HG03520 (cell line): ENCODE results near the gene ATP4A.

Experiments
- ATAC-seq: cut with Tn5 transposase; IDR thresholded peaks from one replicate; pipeline ENCODE4 v1.9.1; 2021; ENCODE audit warnings: mild to moderate bottlenecking, moderate library complexity; ENCODE audit not compliant: unreplicated experiment

The ATP4A gene

DNA sequence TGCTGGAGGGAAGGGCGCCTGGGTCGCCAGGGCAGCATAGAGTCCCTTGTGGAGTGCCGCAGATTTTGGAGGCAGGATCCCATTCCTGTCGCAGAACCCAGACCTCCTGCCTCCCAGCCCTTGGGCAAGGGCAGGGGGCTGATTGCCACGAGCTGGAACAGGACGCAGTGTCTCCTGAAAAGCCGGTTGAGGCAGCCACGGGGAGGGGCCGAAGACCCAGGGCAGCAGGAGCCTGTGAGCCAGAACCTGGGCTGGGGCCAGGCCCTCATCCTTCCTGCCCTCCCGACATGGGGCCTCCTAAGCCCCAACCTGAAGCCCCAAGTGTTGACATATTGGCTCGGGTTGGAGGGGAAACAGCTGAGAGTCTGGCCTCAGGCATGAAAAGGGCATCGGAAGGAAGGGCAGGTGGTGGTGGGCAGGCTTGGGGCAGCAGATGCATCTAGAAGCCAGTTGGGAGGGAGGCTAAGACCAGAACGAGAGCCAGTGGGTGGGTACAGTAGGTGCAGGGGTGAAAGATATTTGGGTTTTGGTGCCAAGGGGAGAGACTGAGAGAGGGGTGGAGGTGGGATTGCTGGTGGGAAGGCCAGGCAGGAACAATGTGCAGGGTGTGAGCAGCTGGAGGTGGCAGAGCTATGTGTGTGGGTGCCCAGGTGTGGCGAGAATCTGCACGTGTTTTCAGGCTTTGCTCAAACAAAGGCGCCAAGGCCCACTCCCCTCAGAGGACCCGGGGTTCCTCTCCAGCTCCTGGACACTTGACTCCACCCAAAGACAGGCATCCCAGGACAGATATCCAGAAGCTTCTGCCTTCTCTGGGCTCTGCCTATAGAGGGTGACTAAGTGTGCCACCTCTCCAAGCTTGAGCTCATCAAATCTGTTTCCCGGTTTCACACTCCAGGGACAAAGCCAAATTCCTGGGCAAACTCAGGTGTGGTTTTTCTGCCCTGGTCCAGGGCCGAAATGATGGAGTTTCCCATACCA is 33.9 kb downstream of the ATP4A start:
- no peak for ATAC-seq

DNA sequence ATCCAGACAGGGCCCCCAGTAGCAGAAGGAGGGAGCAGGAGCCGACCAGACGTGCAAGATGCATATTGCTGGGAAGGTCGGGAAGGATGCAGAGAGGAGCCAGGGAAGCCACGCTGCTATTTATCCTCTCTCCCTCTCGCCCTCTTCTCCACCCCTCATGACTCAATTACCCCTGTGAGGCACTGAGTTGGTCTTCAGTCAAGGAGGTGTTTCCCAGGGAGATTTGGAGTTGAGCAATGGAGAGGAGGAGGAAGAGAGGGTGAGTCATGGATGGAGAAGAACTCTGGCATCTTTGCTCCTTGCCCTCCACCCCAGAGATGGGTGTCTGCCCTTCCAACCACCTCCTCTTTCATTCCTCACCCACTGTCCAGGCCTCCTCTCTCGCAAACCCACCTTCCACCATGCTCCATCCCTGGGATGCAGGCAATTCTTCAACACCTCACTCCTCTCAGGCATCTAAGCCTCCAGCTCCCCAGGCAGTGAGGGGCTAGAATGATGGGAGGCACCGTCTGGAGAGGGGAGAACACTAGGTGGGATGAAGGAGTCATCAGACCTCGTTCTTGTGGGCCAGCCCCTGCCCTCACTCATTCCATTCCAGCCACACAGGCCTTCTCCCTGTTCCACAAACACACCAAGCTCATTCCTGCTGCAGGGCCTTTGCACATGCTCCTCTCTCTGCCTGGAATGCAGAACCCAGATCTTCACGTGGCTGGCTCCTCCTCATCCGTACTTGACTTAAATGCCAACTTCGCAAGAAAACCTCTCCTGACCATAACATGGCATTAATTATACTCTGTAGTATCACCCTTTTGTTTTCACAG is 35.0 kb downstream of the ATP4A start, which contains the start of gene SBSN:
Gene SBSN, minus strand, starts transcription at position 94 of the 821 bp plus-strand sequence. Its CDS starts 30 bp downstream, at position 64.
- no peak for ATAC-seq

DNA sequence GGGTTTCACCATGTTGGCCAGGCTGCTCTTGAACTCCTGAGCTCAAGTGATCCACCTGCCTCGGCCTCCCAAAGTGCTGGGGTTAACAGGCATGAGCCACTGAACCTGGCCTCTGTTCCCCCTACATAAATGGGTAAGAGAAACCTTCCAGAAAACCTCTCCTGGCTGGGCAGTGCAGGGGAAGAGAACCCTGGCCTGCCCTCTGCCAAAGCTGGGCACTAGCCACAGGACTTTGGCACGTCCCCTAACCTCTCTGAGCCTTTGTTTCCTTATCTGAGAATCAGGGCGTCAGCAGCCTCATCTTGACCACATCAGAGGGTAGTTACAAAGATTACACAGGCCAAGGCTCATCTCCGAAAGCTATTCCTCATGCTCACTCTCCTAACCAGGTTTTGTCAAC is 37.6 kb downstream of the ATP4A start:
- no peak for ATAC-seq

GRCh38 chr19:35524181-35524837 is 39.1 kb downstream of the ATP4A start:
- no peak for ATAC-seq

GRCh38 chr19:35522745-35523327 is 40.6 kb downstream of the ATP4A start:
- no peak for ATAC-seq

GRCh38 chr19:35521124-35521743 is 42.2 kb downstream of the ATP4A start:
- ATAC-seq = no peak

DNA sequence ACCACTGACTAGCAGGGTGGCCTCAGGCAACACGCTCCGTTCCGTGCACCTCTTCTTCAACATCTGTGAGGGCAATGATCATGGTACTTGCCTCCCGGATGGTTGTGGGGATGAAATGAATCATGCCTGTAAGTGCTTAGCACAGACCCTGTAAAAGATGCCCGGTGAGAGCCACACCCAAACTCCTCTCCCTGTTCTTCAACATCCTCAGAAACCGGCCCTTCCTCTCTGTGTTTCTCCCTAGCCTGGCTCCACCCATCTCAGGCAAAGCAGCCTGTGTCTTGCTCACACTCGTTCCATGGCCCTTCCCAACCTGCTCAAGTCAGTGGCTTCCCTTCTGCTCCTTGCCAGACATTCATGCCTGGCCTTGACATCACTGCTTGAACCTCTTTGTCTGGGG is 44.2 kb downstream of the ATP4A start:
- ATAC-seq = no peak

DNA sequence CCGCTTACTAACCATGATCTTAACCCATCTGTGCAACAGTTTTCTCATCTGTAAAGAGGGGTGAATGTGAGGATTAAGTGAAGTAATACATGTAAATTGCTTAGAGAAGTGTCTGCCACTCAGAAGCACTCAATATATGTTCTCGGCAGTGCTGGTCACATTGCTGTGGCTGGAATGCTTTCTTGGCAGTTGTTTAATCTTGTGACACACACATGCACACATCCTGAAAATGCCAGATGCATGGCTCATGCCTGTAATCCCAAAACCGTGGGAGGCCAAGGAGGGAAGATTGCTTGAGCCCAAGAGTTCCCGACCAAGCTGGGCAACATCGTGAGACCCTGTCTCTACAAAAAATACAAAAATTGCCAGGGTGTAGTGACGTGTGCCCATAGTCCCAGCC is 45.1 kb downstream of the ATP4A start:
- ATAC-seq = no peak

GRCh38 chr19:35517342-35517741 is 46.1 kb downstream of the ATP4A start:
- ATAC-seq = no peak

DNA sequence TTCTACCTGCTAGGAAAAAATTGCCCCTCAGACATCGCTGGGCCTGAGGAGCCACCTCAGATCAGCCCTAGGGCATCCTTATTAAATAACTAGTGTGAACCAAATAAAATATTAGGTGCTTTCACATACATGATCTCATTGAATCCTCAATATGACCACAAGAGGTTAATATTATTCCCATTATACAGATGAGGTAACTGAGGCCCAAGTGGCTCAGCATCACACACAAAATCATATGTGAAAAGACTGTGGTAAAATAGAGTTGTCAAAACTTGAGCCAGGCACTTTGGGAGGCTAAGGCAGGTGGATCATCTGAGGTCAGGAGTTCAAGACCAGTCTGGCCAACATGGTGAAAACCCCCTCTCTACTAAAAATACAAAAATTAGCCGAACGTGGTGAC is 47.1 kb downstream of the ATP4A start:
- no peak for ATAC-seq

DNA sequence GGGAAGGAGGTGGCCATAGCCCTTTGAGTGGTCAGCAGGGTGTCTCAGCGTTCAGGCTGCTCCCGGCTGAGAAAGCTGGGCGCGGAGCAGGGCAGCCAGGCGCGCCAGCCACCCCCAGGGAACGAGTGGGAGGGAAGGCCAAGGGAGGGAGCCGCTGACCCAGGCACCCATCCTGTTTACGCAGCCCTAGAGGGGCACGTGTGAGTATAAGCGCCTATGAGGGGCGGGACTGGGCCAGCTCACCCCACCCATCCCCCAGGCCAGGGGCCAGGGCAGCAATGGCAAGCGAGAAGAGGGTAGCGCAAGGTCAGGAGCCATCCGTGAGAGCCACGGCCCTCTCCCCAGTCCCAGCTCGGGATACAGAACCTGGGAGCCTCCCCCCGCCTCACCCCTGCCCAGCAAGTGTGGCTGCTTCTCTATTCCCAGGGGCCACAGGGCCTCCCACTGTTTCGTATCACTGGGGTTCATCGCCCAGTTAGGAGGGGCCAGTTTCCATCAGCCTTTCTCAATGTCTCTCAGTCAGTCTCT is 49.1 kb downstream of the ATP4A start:
- ATAC-seq = no peak

GRCh38 chr19:35513628-35514281 is 49.7 kb downstream of the ATP4A start, which contains the start of gene DMKN:
Gene DMKN (minus strand): TSS chr19:35513649. CDS start chr19:35513475, 174 bp downstream.
- ATAC-seq = no peak

- ATAC-seq = no peak
Observed at GRCh38 chr19:35512831-35513627, 50.4 kb downstream of the ATP4A start.

GRCh38 chr19:35511337-35511736 is 52.1 kb downstream of the ATP4A start:
- no peak for ATAC-seq

- ATAC-seq = no peak
Observed at GRCh38 chr19:35510626-35510964, 52.9 kb downstream of the ATP4A start.

GRCh38 chr19:35509861-35510625 is 53.4 kb downstream of the ATP4A start:
- ATAC-seq = no peak

DNA sequence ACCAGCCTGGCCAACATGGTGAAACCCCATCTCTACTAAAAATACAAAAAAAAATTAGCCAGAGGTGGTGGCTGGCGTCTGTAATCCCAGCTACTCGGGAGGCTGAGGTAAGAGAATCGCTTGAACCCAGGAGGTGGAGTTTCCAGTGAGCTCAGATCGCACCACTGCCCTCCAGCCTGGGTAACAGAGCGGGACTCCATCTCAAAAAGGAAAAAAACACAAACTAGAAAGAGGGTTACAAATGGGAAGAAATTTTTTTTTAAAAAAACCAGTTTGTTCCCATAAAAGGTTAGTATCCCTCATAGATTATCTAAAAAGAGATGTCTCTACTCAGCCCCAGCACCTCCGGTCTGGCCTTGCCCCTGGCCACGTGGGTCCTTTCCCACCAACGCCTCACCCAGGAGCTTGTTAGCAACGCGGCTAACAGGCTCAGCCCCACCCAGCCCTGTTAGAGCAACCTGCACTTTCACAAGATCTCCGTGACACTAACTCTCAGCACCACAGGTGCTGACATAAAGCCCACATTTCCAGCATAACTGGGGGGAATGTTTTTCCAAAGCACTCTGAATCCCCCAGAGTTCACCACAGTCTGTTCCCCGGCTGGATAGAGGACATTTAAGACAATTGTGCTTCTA is 54.3 kb downstream of the ATP4A start:
- no peak for ATAC-seq

GRCh38 chr19:35508129-35508528 is 55.3 kb downstream of the ATP4A start:
- ATAC-seq = no peak
